HCT116 (cell line): ENCODE measurements around the gene FKBP10. TPM values are rescaled to one million over a fixed set of nuclear protein-coding genes. Genes with fewer than 3 reads are reported as not detected.

Experiments used
- ATAC-seq: fragments of 200-7000 bp; cut with Tn5 transposase; 2 replicates; pipeline ENCODE4 v1.9.1; 2020; ENCODE audit warnings: mild to moderate bottlenecking, moderate library complexity
- BruUV-seq: library from RNA; stranded (reverse); fragments of 400-500 nt; replicated peaks from 2 replicates; lab custom pipeline; 2021; lab: Mats Ljungman, UMichigan
- CTCF ChIA-PET: fragments of 300-600 bp; sonication (Branson Sonifier 250); formaldehyde crosslinking; loops from one replicate; lab custom pipeline; 2021; ENCODE audit warnings: antibody characterized with exemption; lab: Charles Lee
- POLR2A ChIA-PET: fragments of 300-600, 350-600 bp; sonication (Branson Sonifier 250); formaldehyde crosslinking; loops from one replicate; lab custom pipeline; 2021; ENCODE audit warnings: antibody characterized with exemption; lab: Charles Lee
- RAD21 ChIA-PET, 2 experiments: fragments of 300-600 bp; sonication (Branson Sonifier 250); formaldehyde crosslinking; loops; one replicate each; lab custom pipeline; 2023; ENCODE audit warnings: low total read pairs in 2 of 2; ENCODE audit not compliant: uncharacterized antibody in 2 of 2, unreplicated experiment in 2 of 2, low non-redundant PET in 1 of 2; lab: Charles Lee
- DNase-seq: peaks from one replicate; pipeline ENCODE4 v3.0.0-alpha.2; 2010; ENCODE audit warnings: low read depth, low spot score
- H2AFZ ChIP-seq: fragments of 200-600 bp; shearing (Covaris generic), sonication (generic); 2 replicates; pipeline ENCODE4 v1.6.1; 2017; ENCODE audit warnings: low read depth, mixed run types, mixed read lengths, antibody characterized with exemption, low read length; ENCODE audit not compliant: poor library complexity, severe bottlenecking
- H3K27ac ChIP-seq: 2 replicates; pipeline ENCODE4 v1.5.1; 2012; ENCODE audit warnings: low read depth, low read length
- H3K27me3 ChIP-seq: fragments of 200-600 bp; sonication (generic); 2 replicates; pipeline ENCODE4 v1.6.1; 2016; ENCODE audit warnings: mixed run types, low read length, mixed read lengths; ENCODE audit not compliant: insufficient read depth
- H3K36me3 ChIP-seq, 2 experiments: fragments of 200-500 bp in 1 of 2; fragments of 200-600 bp in 1 of 2; sonication (Bioruptor generic) in 1 of 2; sonication (generic) in 1 of 2; 2 replicates each; pipeline versions ENCODE4 v1.5.1 to v1.6.1; 2014 to 2016; ENCODE audit warnings: low read length in 2 of 2, inconsistent platforms in 1 of 2, mixed read lengths in 1 of 2, mixed run types in 1 of 2; ENCODE audit not compliant: insufficient read depth in 2 of 2, control insufficient read depth in 1 of 2
- H3K4me1 ChIP-seq, 2 experiments: fragments of 200-600 bp in 1 of 2; sonication (generic) in 1 of 2; 2 replicates each; pipeline versions ENCODE4 v1.5.1 to v1.6.1; 2012 to 2017; ENCODE audit warnings: low read length in 2 of 2, inconsistent platforms in 1 of 2, mild to moderate bottlenecking in 1 of 2, mixed read lengths in 1 of 2, mixed run types in 1 of 2, moderate library complexity in 1 of 2; ENCODE audit not compliant: insufficient read depth in 2 of 2, control insufficient read depth in 1 of 2
- H3K4me2 ChIP-seq: fragments of 200-600 bp; sonication (generic); 2 replicates; pipeline ENCODE4 v1.6.1; 2017; ENCODE audit warnings: mixed run types, low read length, mixed read lengths
- H3K4me3 ChIP-seq, 2 experiments: fragments of 200-600 bp in 1 of 2; sonication (generic) in 1 of 2; replicated peaks in 1 of 2; 2 replicates each; pipeline ENCODE4 v1.5.1; 2011 to 2016; ENCODE audit warnings: low read length in 2 of 2, control low read depth in 1 of 2, low read depth in 1 of 2, mild to moderate bottlenecking in 1 of 2, mixed read lengths in 1 of 2, mixed run types in 1 of 2
- H3K79me2 ChIP-seq: fragments of 200-600 bp; sonication (generic); 2 replicates; pipeline ENCODE4 v1.6.1; 2017; ENCODE audit warnings: mild to moderate bottlenecking, mixed run types, low read length, moderate library complexity, mixed read lengths; ENCODE audit not compliant: insufficient read depth
- H3K9ac ChIP-seq: fragments of 200-600 bp; sonication (generic); 2 replicates; pipeline ENCODE4 v1.6.1; 2016; ENCODE audit warnings: low read length, mixed read lengths
- H3K9me2 ChIP-seq: fragments of 200-600 bp; sonication (generic), shearing (Covaris generic); 2 replicates; pipeline ENCODE4 v1.6.1; 2017; ENCODE audit warnings: mixed run types, mild to moderate bottlenecking, moderate library complexity; ENCODE audit not compliant: insufficient read depth
- H3K9me3 ChIP-seq, 2 experiments: fragments of 200-500 bp in 1 of 2; fragments of 200-600 bp in 1 of 2; sonication (Bioruptor generic) in 1 of 2; sonication (generic) in 1 of 2; 2 replicates each; pipeline ENCODE4 v1.6.1; 2014 to 2017; ENCODE audit warnings: low read length in 2 of 2, mixed read lengths in 2 of 2, inconsistent platforms in 1 of 2, low read depth in 1 of 2, mild to moderate bottlenecking in 1 of 2, mixed run types in 1 of 2, moderate library complexity in 1 of 2; ENCODE audit not compliant: control insufficient read depth in 1 of 2, insufficient read depth in 1 of 2
- H4K20me1 ChIP-seq: fragments of 200-600 bp; sonication (generic), shearing (Covaris generic); 2 replicates; pipeline ENCODE4 v1.6.1; 2017; ENCODE audit warnings: mixed run types, mild to moderate bottlenecking, moderate library complexity; ENCODE audit not compliant: insufficient read depth
- POLR2A ChIP-seq: IDR thresholded peaks from 2 replicates; pipeline ENCODE4 v1.7.0; 2011; ENCODE audit warnings: borderline replicate concordance; ENCODE audit not compliant: insufficient read depth, insufficient read length; ENCODE audit errors: extremely low read depth
- POLR2AphosphoS5 ChIP-seq: IDR thresholded peaks from 2 replicates; pipeline ENCODE4 v1.6.1; 2011; ENCODE audit warnings: mild to moderate bottlenecking, low read depth, low read length, moderate library complexity
- RAD21 ChIP-seq: IDR thresholded peaks from 2 replicates; pipeline ENCODE4 v1.6.1; 2012; ENCODE audit warnings: low read depth, mild to moderate bottlenecking
- SIN3A ChIP-seq: IDR thresholded peaks from 2 replicates; pipeline ENCODE4 v1.6.1; 2012; ENCODE audit warnings: low read depth
- SP1 ChIP-seq: IDR thresholded peaks from 2 replicates; pipeline ENCODE4 v1.6.1; 2012; ENCODE audit warnings: low read depth
- TCF7L2 ChIP-seq: IDR thresholded peaks from 2 replicates; pipeline ENCODE4 v1.7.0; 2011; ENCODE audit warnings: borderline replicate concordance, inconsistent platforms; ENCODE audit not compliant: insufficient read depth, insufficient read length; ENCODE audit errors: extremely low read depth
- intact Hi-C: fragments of 100-400 bp; cut with micrococcal nuclease; formaldehyde crosslinking; loops from 2 replicates; pipeline ENCODE4 v1.10.0; 2022
- total RNA-seq: library from RNA; stranded (reverse); gene quantifications from one replicate; pipeline ENCODE4 v1.2.1, GENCODE V29; 2021; ENCODE audit not compliant: unreplicated experiment
- TF ChIP-seq, protein P1 (sequence below): IDR thresholded peaks from 2 replicates; pipeline ENCODE4 v1.6.1; 2012
- TF ChIP-seq, protein P2 (sequence below): IDR thresholded peaks from 2 replicates; pipeline ENCODE4 v1.6.1; 2012

Gene FKBP10
- total RNA-seq, 1 experiment from 2014 or later = 78.5 TPM

DNA sequence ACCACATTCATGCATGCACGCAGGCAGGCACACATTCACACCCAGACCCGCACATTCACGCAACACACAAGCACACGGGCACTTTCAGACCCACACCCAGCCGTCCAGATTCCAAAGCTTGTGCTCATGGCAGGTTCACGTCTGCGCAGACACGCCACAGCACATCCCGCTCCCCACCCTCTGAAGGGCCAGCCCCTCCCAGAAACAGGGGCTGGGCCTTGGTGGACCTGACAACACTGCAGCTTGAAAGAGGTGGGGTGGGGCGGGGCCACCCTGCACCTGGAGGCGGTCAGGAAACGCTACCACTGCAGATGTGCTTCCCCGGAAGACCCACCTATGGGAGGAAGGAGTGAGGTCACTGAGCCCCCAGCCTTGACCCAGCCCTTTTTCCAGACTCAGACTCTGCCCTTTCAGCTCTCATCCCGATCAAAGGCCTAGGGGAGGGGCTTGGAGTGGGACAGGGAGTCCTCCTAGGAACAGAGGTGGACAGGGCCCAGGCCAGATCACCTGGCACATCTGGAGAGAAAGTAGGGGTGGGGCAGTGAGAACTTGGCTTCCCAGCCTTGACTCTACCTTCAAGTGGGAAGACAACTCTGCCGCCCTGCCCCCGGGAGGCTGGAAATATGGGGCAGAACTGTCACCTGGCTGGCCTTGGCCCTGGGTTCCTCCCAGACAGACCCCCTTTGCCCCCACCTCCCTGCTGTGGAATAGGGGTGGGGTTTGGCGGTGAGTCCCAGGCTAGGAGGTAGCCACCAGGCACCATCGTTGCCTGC is 12.0 kb upstream of the FKBP10 start:
- ChIA-PET RAD21 (interaction anchor here (0.6 to 2.5 kb wide), 11 partner anchors 15 to 66 kb away, joined by 3 to 13 read pairs (median 3); partner anchors contain the start of gene JUP (in 2 of the 2)), POLR2A (interaction anchor here (0.6 to 5.5 kb wide), 16 partner anchors 8 to 112 kb away, joined by 3 to 77 read pairs (median 4); partner anchors contain the start of genes EIF1, JUP and P3H4), CTCF (interaction anchor here (0.6 to 7.4 kb wide), 10 partner anchors 8 to 65 kb away, joined by 3 to 109 read pairs (median 5); partner anchors contain the start of genes JUP and P3H4)
- Histone ChIP-seq H3K36me3 (no peaks in the 10 kb centered on the region), H3K79me2 (no peaks in the 10 kb centered on the region), H3K9ac (peak overlapping the region; percentile 58), H2AFZ (no peak overlapping the region), H3K4me3 (peak overlapping the region; percentile 32 to 39), H3K9me3 (no peaks in the 10 kb centered on the region), H3K4me2 (peak overlapping the region; percentile 73), H3K9me2 (no peaks in the 10 kb centered on the region), H3K27me3 (no peaks in the 10 kb centered on the region), H4K20me1 (no peaks in the 10 kb centered on the region), H3K4me1 (peaks cover 26 to 47% of the 10 kb centered on the region in 2 experiments), H3K27ac (peak overlapping the region; percentile 82)
- DNase-seq = peak; percentile 92
- intact Hi-C loops = loop anchor here (1.0 to 2.0 kb wide), 3 partner anchors 14 to 62 kb away; partner anchors contain the start of gene JUP
- peak; percentile 88 for ATAC-seq
- TSS peak; percentile 60 for BruUV-seq
- TF ChIP-seq POLR2AphosphoS5 (peak; percentile 46), TCF7L2 (peak; percentile 55), POLR2A (no peak), SP1 (peak; percentile 80; the same call in 1 of the 2 replicates), SIN3A (peak; percentile 53; the same call in 1 of the 2 replicates), RAD21 (peak; percentile 40)
- TF ChIP-seq, protein P1, sequence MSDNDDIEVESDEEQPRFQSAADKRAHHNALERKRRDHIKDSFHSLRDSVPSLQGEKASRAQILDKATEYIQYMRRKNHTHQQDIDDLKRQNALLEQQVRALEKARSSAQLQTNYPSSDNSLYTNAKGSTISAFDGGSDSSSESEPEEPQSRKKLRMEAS = peak; percentile 83
- TF ChIP-seq, protein P2, sequence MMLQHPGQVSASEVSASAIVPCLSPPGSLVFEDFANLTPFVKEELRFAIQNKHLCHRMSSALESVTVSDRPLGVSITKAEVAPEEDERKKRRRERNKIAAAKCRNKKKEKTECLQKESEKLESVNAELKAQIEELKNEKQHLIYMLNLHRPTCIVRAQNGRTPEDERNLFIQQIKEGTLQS = no peak
